Liver (tissue), 2 donors: ENCODE data around the gene DIPK1A.

ENCODE experiments used
- YY1 ChIP-seq: IDR thresholded peaks from 2 replicates; pipeline ENCODE4 v1.6.1; 2016; ENCODE audit warnings: antibody characterized with exemption, mild to moderate bottlenecking
- TF ChIP-seq, protein P1 (sequence below): fragments of 150-350 bp; IDR thresholded peaks from 2 replicates; pipeline ENCODE4 v1.5.1; 2017; ENCODE audit warnings: improper control_type of control experiment, low read depth, low read length; ENCODE audit not compliant: missing input control
- donor health status: healthy.

DNA sequence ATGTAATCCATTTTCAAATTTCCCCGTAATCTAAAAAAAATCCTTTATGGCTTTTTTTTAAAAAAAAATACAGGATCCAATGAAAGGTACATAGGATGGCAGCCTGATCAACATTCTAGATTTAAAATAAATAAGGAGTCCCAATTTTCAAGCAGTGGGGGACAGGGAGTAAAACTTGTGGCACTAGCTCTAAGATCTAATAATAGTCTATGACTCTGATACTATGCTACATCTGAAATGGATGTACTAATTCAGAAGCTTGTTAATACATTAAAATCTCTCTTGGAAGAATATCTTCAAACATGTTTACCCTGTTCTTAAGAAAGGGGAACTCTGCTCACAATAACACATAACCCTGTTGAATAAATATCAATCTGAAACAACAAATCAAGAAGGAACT is 8.5 kb downstream of the DIPK1A start:
- TF ChIP-seq, protein P1, sequence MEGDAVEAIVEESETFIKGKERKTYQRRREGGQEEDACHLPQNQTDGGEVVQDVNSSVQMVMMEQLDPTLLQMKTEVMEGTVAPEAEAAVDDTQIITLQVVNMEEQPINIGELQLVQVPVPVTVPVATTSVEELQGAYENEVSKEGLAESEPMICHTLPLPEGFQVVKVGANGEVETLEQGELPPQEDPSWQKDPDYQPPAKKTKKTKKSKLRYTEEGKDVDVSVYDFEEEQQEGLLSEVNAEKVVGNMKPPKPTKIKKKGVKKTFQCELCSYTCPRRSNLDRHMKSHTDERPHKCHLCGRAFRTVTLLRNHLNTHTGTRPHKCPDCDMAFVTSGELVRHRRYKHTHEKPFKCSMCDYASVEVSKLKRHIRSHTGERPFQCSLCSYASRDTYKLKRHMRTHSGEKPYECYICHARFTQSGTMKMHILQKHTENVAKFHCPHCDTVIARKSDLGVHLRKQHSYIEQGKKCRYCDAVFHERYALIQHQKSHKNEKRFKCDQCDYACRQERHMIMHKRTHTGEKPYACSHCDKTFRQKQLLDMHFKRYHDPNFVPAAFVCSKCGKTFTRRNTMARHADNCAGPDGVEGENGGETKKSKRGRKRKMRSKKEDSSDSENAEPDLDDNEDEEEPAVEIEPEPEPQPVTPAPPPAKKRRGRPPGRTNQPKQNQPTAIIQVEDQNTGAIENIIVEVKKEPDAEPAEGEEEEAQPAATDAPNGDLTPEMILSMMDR = no peak
- no peak for TF ChIP-seq YY1
